GM12878 (cell line): Measurements from ENCODE around the gene TLCD2. TPM values are rescaled to one million over a fixed set of nuclear protein-coding genes. Genes with fewer than 3 reads are reported as not detected.
A peak's percentile ranks its signal among the peaks of the same experiment; 100 is the strongest.

ENCODE experiments used
- BCL11A ChIP-seq: IDR thresholded peaks from 2 replicates; pipeline ENCODE4 v1.6.1; 2011; ENCODE audit warnings: low read depth, low read length
- BRCA1 ChIP-seq: IDR thresholded peaks from 2 replicates; pipeline ENCODE4 v1.6.1; 2011; ENCODE audit warnings: low read depth, low read length, improper control_type of control experiment
- CREM ChIP-seq: IDR thresholded peaks from 2 replicates; pipeline ENCODE4 v1.6.1; 2014; ENCODE audit warnings: antibody characterized with exemption, low read depth
- EP300 ChIP-seq, 2 experiments: fragments of 150-350 bp in 1 of 2; IDR thresholded peaks; 2 replicates each; pipeline ENCODE4 v1.6.1; 2011 to 2012; ENCODE audit warnings: low read depth in 2 of 2, low read length in 2 of 2, borderline replicate concordance in 1 of 2, improper control_type of control experiment in 1 of 2, inconsistent platforms in 1 of 2; ENCODE audit not compliant: control insufficient read depth in 1 of 2
- ETV6 ChIP-seq, 2 experiments: fragments of 450-650 bp in 1 of 2; IDR thresholded peaks in 1 of 2; conservative IDR thresholded peaks in 1 of 2; 2 replicates each; pipeline ENCODE4 v1.6.1; 2014; ENCODE audit warnings: antibody characterized with exemption in 1 of 2, borderline replicate concordance in 1 of 2, low read depth in 1 of 2, mild to moderate bottlenecking in 1 of 2, moderate library complexity in 1 of 2
- FOXM1 ChIP-seq: IDR thresholded peaks from 2 replicates; pipeline ENCODE4 v1.6.1; 2012; ENCODE audit warnings: low read depth, mild to moderate bottlenecking, inconsistent platforms, low read length, moderate library complexity
- HCFC1 ChIP-seq: fragments of 150-350 bp; IDR thresholded peaks from 2 replicates; pipeline ENCODE4 v1.6.1; 2014; ENCODE audit warnings: low read length
- HDAC6 ChIP-seq: fragments of 200-600 bp; sonication (generic); IDR thresholded peaks from one replicate; pipeline ENCODE4 v1.8.0; 2017; ENCODE audit warnings: antibody characterized with exemption; ENCODE audit not compliant: unreplicated experiment
- IKZF2 ChIP-seq, 2 experiments: fragments of 450-650 bp; IDR thresholded peaks; 2 replicates each; pipeline ENCODE4 v1.6.1; 2017; ENCODE audit warnings: mild to moderate bottlenecking in 2 of 2, moderate library complexity in 2 of 2
- LARP7 ChIP-seq: fragments of 450-650 bp; IDR thresholded peaks from 2 replicates; pipeline ENCODE4 v1.6.1; 2017; ENCODE audit warnings: mild to moderate bottlenecking
- PAX5 ChIP-seq: IDR thresholded peaks from 2 replicates; pipeline ENCODE4 v1.6.1; 2011; ENCODE audit warnings: low read depth, low read length, borderline replicate concordance
- SIN3A ChIP-seq: IDR thresholded peaks from 2 replicates; pipeline ENCODE4 v1.6.1; 2012; ENCODE audit warnings: low read depth, low read length, improper control_type of control experiment
- SMAD1 ChIP-seq: fragments of 450-650 bp; IDR thresholded peaks from 2 replicates; pipeline ENCODE4 v1.6.1; 2018; ENCODE audit warnings: mild to moderate bottlenecking, low read depth; ENCODE audit not compliant: partially characterized antibody
- SP1 ChIP-seq: IDR thresholded peaks from one replicate; pipeline ENCODE4 v1.6.1; 2011; ENCODE audit warnings: low read depth, low read length
- TAF1 ChIP-seq: IDR thresholded peaks from 2 replicates; pipeline ENCODE4 v1.6.1; 2011; ENCODE audit warnings: mild to moderate bottlenecking, low read depth, low read length, borderline replicate concordance
- ZBED1 ChIP-seq: IDR thresholded peaks from 2 replicates; pipeline ENCODE4 v1.6.1; 2016; ENCODE audit warnings: borderline replicate concordance
- ZNF274 ChIP-seq: IDR thresholded peaks from one replicate; pipeline ENCODE4 v1.8.0; 2011; ENCODE audit not compliant: insufficient read length, insufficient read depth
- ZNF384 ChIP-seq: IDR thresholded peaks from 2 replicates; pipeline ENCODE4 v1.6.1; 2012; ENCODE audit warnings: low read depth, mild to moderate bottlenecking, low read length, improper control_type of control experiment, borderline replicate concordance
- ZNF687 ChIP-seq: fragments of 450-650 bp; IDR thresholded peaks from 2 replicates; pipeline ENCODE4 v1.6.1; 2017; ENCODE audit warnings: mild to moderate bottlenecking, moderate library complexity
- ZSCAN29 ChIP-seq: fragments of 450-650 bp; IDR thresholded peaks from 2 replicates; pipeline ENCODE4 v1.6.1; 2017; ENCODE audit warnings: mild to moderate bottlenecking, moderate library complexity
- polyA plus RNA-seq, 11 experiments: library from polyadenylated mRNA; depleted of rRNA in 4 of 11; unstranded in 6 of 11; stranded (reverse) in 5 of 11; fragments of >200 nt; fragmentation: Nextera tagmentation in 4 of 11; fragmentation: Illumina TruSeq in 1 of 11; extraction: Ambion mirVana in 4 of 11; extraction: Trizol in 1 of 11; gene quantifications; 1 replicate in 1 of 11; 2 replicates in 10 of 11; pipeline versions ENCODE4 v1.2.1 to v1.2.3, GENCODE V29; 2011 to 2016; ENCODE audit warnings: inconsistent platforms in 2 of 11, missing spikeins in 2 of 11, low read depth in 1 of 11
- total RNA-seq, 4 experiments: library from RNA; depleted of rRNA in 3 of 4; stranded (reverse); fragments of >200 nt in 3 of 4; fragmentation: Illumina TruSeq in 1 of 4; extraction: Trizol in 1 of 4; gene quantifications; 2 replicates each; pipeline versions ENCODE4 v1.2.1 to v1.2.3, GENCODE V29; 2013 to 2021
- TF ChIP-seq, protein P1 (sequence below): IDR thresholded peaks from 2 replicates; pipeline ENCODE4 v1.6.1; 2011; ENCODE audit warnings: borderline replicate concordance, low read depth, mild to moderate bottlenecking, moderate library complexity, low read length; ENCODE audit not compliant: insufficient read depth, poor library complexity, severe bottlenecking
- TF ChIP-seq, protein P2 (sequence below): IDR thresholded peaks from 2 replicates; pipeline ENCODE4 v1.6.1; 2011; ENCODE audit warnings: borderline replicate concordance, low read depth, mild to moderate bottlenecking, moderate library complexity, mixed read lengths, low read length; ENCODE audit not compliant: insufficient read depth; ENCODE audit errors: extremely low read length

Gene TLCD2
- total and polyA plus RNA-seq, 10 of the 15 experiments (the other 5 are each of a cell fraction or from before 2014, with no cell fraction given), result 0.02 to 0.15 (median 0.05) TPM; not detected in 2

DNA sequence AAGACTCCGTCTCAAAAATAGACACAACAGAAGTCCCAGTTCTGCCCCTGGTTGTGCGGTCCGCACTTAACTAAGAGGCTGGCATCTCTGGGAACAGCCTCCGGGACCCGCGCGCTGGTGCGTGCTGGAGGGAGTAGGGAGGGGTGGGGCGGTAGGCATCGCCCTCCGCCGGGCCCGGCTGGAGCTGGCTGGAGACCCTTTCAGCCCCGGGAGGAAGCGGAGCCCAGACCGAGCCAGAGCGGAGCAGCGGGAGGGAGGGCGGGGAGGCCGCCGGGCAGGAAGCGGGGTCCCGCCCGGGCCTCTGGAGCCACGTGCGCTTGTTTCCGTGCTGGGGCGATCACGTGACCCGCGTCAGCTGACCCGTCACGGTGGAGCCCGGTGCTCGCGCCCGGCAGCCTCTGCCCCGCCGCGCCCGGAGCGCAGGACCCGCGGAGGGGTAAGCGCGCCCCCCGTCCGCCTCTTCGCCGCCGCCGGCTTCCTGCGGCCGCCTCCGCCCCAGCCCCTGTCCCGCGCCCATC lies 14.2 kb upstream of the TLCD2 start, which contains the start of gene WDR81 (continued):
- TF ChIP-seq, protein P1, sequence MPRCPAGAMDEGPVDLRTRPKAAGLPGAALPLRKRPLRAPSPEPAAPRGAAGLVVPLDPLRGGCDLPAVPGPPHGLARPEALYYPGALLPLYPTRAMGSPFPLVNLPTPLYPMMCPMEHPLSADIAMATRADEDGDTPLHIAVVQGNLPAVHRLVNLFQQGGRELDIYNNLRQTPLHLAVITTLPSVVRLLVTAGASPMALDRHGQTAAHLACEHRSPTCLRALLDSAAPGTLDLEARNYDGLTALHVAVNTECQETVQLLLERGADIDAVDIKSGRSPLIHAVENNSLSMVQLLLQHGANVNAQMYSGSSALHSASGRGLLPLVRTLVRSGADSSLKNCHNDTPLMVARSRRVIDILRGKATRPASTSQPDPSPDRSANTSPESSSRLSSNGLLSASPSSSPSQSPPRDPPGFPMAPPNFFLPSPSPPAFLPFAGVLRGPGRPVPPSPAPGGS, result peak; percentile 43
- peak; percentile 77; the same call in 1 of the 2 replicates for TF ChIP-seq LARP7
- TF ChIP-seq FOXM1, result no peak
- TF ChIP-seq EP300 (IDR thresholded peaks at IDR 0.05; ENCODE audit: borderline replicate concordance in 1 of 2, control insufficient read depth in 1 of 2, low read depth in 2 of 2, low read length in 2 of 2), result no peak
- TF ChIP-seq CREM, result no peak
- TF ChIP-seq, protein P2, sequence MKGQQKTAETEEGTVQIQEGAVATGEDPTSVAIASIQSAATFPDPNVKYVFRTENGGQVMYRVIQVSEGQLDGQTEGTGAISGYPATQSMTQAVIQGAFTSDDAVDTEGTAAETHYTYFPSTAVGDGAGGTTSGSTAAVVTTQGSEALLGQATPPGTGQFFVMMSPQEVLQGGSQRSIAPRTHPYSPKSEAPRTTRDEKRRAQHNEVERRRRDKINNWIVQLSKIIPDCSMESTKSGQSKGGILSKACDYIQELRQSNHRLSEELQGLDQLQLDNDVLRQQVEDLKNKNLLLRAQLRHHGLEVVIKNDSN, result peak; percentile 98
- TF ChIP-seq SIN3A, result peak; percentile 96
- no peak for TF ChIP-seq ZNF384
- TF ChIP-seq ZNF274, result no peak
- TF ChIP-seq ZNF687, result peak; percentile 92
- TF ChIP-seq TAF1, result 0 out of 2 replicates have a peak, but pooled peaks have one; percentile 15
- no peak for TF ChIP-seq IKZF2 (IDR thresholded peaks at IDR 0.05)
- peak; percentile 35; the same call in 1 of the 2 replicates for TF ChIP-seq ZSCAN29
- no peak for TF ChIP-seq BRCA1
- peak; percentile 13 for TF ChIP-seq SP1
- no peak for TF ChIP-seq SMAD1
- TF ChIP-seq ZBED1, result no peak
- TF ChIP-seq HCFC1, result peak; percentile 51
- TF ChIP-seq HDAC6, result no peak
- TF ChIP-seq ETV6 (conservative IDR thresholded peaks at IDR 0.05 in 1 of 2, IDR thresholded peaks at IDR 0.05 in 1 of 2; ENCODE audit: borderline replicate concordance in 1 of 2, low read depth in 1 of 2), result no peak
- no peak for TF ChIP-seq PAX5
- no peak for TF ChIP-seq BCL11A
